Putamen (tissue), 1 donor: ENCODE data around the gene CTXN1.
"Not testable (repeated sequence)": the region's sequence is repeated elsewhere in the genome, so short reads cannot be mapped to it uniquely, and the experiment has no call there.

Experiments used
- DNase-seq: peaks from one replicate; pipeline ENCODE4 v3.0.0-alpha.2; 2016; ENCODE audit warnings: low spot score

The CTXN1 gene

GRCh38 chr19:7926021-7926726 lies at the start of gene CTXN1:
CTXN1 (minus strand) TSS chr19:7926135; CDS start chr19:7925538, 597 bp downstream.
- no peak for DNase-seq

DNA sequence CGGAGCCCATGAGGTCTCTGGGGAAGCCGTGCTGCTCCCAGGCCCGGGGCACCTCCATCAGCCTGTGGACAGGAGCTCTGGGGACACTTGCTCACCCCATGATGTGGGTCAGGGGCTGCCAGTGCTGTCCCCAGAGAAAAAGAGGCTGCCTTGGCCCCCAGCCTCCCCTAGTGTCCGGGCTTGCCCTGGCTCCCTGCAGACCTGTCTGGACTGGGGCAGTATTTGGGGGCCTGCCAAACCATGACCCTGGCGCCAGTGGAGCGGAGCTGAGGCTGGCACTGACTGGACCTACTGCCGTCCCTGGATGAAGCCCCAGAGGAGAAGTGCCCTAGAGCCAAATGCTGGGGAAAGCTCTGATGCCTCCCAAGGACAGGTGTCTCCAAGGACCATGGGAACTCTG lies 49.1 kb upstream of the CTXN1 start:
- DNase-seq, result peak; percentile 37

- peak; percentile 22 for DNase-seq
Measured at GRCh38 chr19:7973883-7974282, 47.9 kb upstream of the CTXN1 start.

GRCh38 chr19:7971553-7972520 lies 45.9 kb upstream of the CTXN1 start:
- no peak for DNase-seq

GRCh38 chr19:7970716-7971448 lies 44.9 kb upstream of the CTXN1 start:
- peak; percentile 22 for DNase-seq

DNA sequence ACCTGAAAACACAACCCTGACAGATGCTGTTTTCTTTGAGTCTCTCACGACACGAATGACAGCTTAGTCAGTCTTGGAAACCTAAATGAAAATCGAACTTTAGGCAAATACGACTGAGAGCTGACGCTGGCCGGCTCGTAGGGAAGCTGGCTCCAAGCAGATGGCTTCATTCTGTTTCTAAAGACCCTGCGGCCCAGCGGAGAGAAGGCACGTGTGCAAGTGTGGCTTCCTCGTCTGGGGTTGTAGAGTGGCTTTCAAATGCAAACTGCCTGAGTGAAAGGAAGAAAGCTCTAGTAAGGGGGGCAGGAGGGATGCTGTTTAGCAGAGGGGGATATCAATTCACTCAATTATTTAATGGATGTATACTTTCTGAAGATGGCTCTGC lies 43.6 kb upstream of the CTXN1 start:
- no peak for DNase-seq

- DNase-seq, result no peak
Measured at GRCh38 chr19:7968796-7969554, 43.0 kb upstream of the CTXN1 start.

DNA sequence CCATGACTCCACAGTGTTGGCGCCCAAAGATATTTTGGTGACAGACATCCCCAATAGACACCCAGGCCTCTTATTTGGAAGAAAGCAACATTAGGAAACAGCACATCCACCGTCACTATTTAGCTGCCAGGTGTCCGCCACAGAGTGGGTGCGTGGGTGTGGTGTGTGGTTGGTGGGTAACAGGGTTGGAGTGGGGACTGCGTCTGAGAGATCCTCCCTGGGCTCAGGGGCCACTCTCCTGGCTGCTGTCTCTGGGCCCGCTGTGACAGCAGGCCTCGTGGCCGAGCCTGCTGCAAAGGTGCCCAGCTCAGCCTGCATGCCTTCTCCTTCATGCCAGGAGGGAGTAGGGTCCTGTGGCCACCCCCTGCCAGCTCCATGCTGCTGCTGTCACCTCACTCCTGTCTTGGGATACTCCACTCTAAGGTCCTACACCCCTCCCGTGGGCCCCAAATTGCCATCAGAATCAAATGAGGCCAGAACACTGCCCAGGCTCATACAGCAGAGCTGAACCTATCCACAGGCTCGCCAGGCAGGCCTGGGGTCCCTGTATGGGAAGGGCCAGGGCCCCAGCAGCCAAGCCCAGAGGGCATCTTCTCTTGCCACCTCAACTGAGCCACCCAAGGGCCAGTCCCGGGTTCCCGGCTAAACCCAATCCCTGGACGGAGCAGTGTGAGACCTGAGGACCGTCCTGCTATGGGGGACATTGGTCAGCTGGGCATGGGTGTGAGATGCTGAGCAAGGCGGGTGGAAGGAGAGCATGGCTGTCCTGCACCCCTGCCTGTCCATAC lies 42.3 kb upstream of the CTXN1 start:
- DNase-seq, result no peak

DNA sequence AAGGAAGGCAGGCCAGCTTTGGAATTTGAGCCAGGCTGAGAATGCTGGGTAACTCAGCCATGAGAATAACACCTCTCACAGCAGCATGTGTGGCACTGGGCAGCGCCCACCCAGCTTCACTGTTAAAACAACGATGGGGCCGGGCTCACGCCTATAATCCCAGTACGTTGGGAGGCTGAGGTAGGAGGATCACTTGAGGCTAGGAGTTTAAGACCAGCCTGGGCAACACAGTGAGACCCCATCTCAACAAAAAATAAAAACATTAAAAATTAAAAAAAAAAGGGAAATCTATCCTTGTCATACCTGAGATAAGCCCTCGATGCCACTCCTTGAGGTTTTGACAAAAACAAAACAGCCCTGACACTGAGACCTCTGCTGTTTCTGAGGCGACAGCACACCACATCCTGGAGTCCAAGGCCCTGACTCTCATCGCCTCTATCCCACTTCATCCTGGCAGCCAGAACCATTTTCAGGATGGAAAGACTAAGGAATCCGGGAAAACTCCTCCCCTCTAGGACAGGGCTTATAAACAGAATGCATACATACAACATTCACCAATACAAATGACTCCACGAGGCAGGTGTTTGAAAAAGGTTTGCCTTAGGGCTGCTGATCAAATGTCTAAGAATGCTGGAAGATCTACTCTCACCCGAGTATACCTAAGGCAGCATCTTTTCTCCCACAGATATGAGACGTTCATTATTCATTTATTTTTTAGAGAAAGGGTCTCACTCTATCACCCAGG lies 40.2 kb upstream of the CTXN1 start:
- no peak for DNase-seq

DNA sequence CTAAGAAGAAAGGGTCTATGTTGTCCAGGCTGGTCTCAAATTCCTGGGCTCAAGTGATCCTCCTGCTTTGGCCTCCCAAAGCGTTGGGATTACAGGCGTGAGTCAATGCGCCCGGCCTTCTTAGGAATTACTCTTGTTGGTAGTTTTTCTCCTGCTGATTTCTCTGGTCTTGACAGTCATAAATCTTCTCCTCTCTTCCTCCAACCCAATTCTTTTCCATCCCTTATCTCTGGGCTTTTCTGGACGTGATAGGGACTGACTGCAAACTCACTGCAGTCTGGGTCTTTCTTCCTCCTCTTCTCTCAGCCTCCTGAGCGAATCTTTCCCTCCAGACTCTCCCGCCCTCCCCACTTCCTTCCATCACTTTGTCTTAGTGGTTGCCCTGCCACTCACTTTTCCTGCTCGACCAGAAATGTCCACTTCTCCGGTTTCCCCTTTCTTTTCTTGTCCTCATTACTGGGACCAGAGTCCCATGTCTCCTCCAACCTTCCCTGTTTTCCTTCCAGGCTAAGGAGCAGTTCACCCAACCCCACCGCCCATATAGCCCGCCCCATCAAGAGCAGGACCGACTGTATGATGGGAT lies 39.4 kb upstream of the CTXN1 start:
- no peak for DNase-seq

DNA sequence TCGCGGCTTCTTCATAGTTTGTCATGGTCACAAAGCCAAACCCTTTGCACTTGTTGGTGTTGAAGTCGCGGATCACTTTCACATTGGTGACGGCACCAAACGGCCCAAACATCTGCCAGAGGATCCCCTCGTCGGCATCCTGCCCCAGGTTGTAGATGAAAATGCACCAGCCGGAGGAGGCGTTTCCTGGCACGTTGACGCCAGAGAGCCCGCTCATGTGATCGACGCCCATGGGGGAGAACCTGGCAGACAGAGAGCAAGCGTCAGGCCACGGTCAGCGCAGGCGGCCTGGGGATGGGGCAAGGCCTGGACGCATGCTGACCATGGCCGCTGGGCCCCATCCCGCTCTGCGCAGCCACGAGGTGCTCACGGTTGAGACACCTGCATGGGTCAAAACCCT lies 37.6 kb upstream of the CTXN1 start:
- no peak for DNase-seq

DNA sequence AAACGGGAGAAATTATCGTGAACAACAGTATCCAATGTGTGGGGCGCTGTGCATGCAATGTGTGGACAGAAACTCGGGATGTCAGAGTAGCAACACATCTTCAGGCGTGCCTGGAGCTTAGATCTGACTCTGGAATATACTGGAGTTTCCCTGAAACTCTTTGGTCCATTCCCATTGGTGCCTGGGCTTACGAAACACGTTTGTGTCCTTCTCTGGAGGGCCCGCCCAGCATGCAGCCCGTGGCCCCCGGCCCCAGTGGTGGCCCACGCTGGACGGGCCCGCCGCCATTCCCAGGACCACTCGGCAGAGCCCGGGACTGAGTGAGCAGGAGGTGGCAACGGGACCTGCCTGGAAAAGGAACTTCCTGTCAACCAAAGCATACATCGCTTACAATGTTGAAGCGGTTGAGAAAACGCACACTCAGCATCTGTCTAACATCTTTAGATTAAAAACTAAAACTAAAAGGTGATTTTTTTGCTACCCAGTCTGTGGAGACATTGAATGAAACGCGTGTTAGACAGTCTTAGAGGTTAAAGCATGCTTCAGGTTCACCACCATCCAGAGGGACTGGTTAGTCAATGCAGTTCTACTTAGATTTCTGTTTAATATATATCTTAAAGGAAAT lies 36.8 kb upstream of the CTXN1 start:
- no peak for DNase-seq

GRCh38 chr19:7961920-7962626 lies 36.1 kb upstream of the CTXN1 start:
- DNase-seq, result no peak

GRCh38 chr19:7961082-7961481 lies 35.1 kb upstream of the CTXN1 start:
- DNase-seq, result not testable (repeated sequence)

DNA sequence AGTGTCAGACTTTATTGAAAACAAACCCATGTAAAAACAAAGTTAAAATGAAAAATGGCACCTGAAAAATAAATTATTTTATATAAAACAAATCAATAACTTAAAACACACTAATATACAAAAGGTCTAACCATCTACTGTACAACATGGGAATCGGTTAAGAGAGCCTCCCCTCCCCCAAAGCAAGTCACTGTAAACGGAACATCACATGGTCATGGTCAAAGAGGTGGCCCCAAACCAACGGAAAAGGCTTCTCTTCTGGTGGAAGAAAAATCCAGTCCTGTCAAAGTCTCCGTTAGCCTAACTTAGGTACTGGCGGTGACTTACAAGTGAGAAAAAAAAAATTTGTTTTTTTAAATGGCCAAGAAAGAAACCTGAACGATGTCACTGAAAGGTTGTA lies 33.3 kb upstream of the CTXN1 start:
- DNase-seq, result no peak

- DNase-seq, result no peak
Measured at GRCh38 chr19:7955696-7956095, 29.8 kb upstream of the CTXN1 start.

DNA sequence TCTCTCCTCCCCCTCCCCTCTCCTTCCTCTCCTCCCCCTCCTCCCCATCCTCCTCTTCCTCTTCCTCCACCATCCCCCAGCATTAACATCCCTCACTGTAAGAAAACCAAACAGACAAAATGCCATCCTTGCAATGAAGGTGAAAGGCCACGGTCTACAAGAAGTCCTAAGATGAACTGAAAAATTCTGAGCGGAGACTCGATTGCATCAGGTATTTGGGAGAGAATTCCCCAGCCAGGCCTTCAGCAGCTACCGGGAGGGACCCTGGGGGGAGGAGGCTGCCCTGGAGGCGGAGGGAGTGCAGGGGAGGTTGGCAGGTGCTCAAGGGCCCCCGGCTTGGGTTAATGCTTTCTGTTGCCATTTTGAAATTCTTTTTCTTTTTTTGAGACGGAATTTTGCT lies 27.6 kb upstream of the CTXN1 start:
- no peak for DNase-seq

- no peak for DNase-seq
Measured at GRCh38 chr19:7953060-7953459, 27.1 kb upstream of the CTXN1 start.

DNA sequence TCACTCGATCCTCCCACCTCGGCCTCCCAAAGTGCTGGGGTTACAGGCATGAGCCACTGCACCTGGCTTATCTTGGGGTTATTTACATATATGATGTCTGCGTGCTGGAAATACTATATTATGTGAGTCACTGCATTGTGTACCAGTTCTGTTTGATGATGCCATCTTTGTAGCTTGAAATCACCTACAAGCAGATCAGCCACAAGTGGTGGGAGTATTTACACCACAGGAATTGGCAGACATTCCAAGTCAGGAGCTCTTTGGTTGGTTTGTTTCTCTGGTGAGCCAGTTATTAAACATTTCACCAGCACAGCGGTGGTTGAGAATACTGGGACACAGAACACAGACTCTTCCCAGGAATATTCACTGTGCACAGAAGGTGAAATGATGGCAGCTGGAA lies 22.0 kb upstream of the CTXN1 start:
- DNase-seq, result no peak
